CD14-positive monocyte (primary cell): ENCODE measurements around the gene NAPSA. TPM values are rescaled to one million over a fixed set of nuclear protein-coding genes. Genes with fewer than 3 reads are reported as not detected.

Experiments
- DNase-seq, 3 donors: peaks; one replicate each; pipeline ENCODE4 v3.0.0-alpha.2; 2011 to 2022
- H2AFZ ChIP-seq: 2 replicates; pipeline ENCODE4 v1.6.0; 2012; ENCODE audit warnings: mild to moderate bottlenecking, low read depth, low read length, inconsistent platforms; ENCODE audit not compliant: insufficient read depth, poor library complexity, severe bottlenecking
- H3K27ac ChIP-seq, 2 donors: 1 replicate in 1 of 2; 2 replicates in 1 of 2; pipeline ENCODE4 v1.5.1; 2012 to 2013; ENCODE audit warnings: low read length in 2 of 2, control low read depth in 1 of 2, inconsistent platforms in 1 of 2, low read depth in 1 of 2, mild to moderate bottlenecking in 1 of 2
- H3K27me3 ChIP-seq, 2 donors: one replicate each; pipeline versions ENCODE4 v1.6.0 to v1.6.1; 2011 to 2013; ENCODE audit warnings: low read length in 2 of 2; ENCODE audit not compliant: control insufficient read depth in 2 of 2, insufficient read depth in 2 of 2
- H3K36me3 ChIP-seq, 2 donors: replicated peaks in 1 of 2; 1 replicate in 1 of 2; 2 replicates in 1 of 2; pipeline versions ENCODE4 v1.5.1 to v1.6.1; 2012 to 2013; ENCODE audit warnings: low read length in 2 of 2, control low read depth in 1 of 2, inconsistent platforms in 1 of 2, mild to moderate bottlenecking in 1 of 2; ENCODE audit not compliant: insufficient read depth in 2 of 2, control insufficient read depth in 1 of 2
- H3K4me1 ChIP-seq, 2 donors: 1 replicate in 1 of 2; 2 replicates in 1 of 2; pipeline versions ENCODE4 v1.5.1 to v1.6.1; 2012 to 2013; ENCODE audit warnings: low read length in 2 of 2, control low read depth in 1 of 2, inconsistent platforms in 1 of 2, mild to moderate bottlenecking in 1 of 2, moderate library complexity in 1 of 2; ENCODE audit not compliant: insufficient read depth in 2 of 2, control insufficient read depth in 1 of 2
- H3K4me2 ChIP-seq: replicated peaks from 2 replicates; pipeline ENCODE3; 2012; ENCODE audit warnings: low read length, moderate library complexity, mild to moderate bottlenecking; ENCODE audit not compliant: poor library complexity, severe bottlenecking; ENCODE audit errors: extremely low read depth
- H3K4me3 ChIP-seq, 3 experiments: fragments of 200-600 bp in 1 of 3; sonication (generic) in 1 of 3; replicated peaks in 1 of 3; 1 replicate in 2 of 3; 2 replicates in 1 of 3; pipeline ENCODE4 v1.5.1; 2011 to 2013; ENCODE audit warnings: low read length in 3 of 3, mild to moderate bottlenecking in 3 of 3, control low read depth in 2 of 3, low read depth in 2 of 3, inconsistent platforms in 1 of 3, moderate library complexity in 1 of 3
- H3K79me2 ChIP-seq: 2 replicates; pipeline ENCODE4 v1.6.0; 2012; ENCODE audit warnings: mild to moderate bottlenecking, control low read depth, inconsistent platforms, low read length, moderate library complexity; ENCODE audit not compliant: insufficient read depth
- H3K9ac ChIP-seq: 2 replicates; pipeline ENCODE4 v1.6.0; 2017; ENCODE audit warnings: low read length, mild to moderate bottlenecking; ENCODE audit not compliant: insufficient read depth, poor library complexity, severe bottlenecking
- H3K9me3 ChIP-seq, 2 donors: replicated peaks in 1 of 2; 1 replicate in 1 of 2; 2 replicates in 1 of 2; pipeline versions ENCODE4 v1.5.1 to v1.6.1; 2012 to 2013; ENCODE audit warnings: low read length in 2 of 2, control low read depth in 1 of 2; ENCODE audit not compliant: control insufficient read depth in 1 of 2, insufficient read depth in 1 of 2
- H4K20me1 ChIP-seq: 2 replicates; pipeline ENCODE4 v1.6.0; 2012; ENCODE audit warnings: mild to moderate bottlenecking, low read length, control low read depth, moderate library complexity; ENCODE audit not compliant: insufficient read depth
- H3K27ac Mint-ChIP-seq, 7 donors: one replicate each; pipeline ENCODE4 v1.8.0; 2020; ENCODE audit warnings: mild to moderate bottlenecking in 7 of 7, mixed read lengths in 7 of 7, moderate library complexity in 6 of 7, inconsistent platforms in 2 of 7
- H3K27me3 Mint-ChIP-seq, 3 donors: one replicate each; pipeline ENCODE4 v1.8.0; 2021 to 2022; ENCODE audit warnings: low read depth in 3 of 3, mild to moderate bottlenecking in 3 of 3, mixed read lengths in 3 of 3, moderate library complexity in 3 of 3, inconsistent platforms in 1 of 3
- H3K36me3 Mint-ChIP-seq, 2 donors: one replicate each; pipeline ENCODE4 v1.8.0; 2020; ENCODE audit warnings: mixed read lengths in 2 of 2, inconsistent platforms in 1 of 2, mild to moderate bottlenecking in 1 of 2
- H3K4me1 Mint-ChIP-seq: one replicate; pipeline ENCODE4 v1.8.0; 2020; ENCODE audit warnings: mild to moderate bottlenecking, mixed read lengths
- H3K4me3 Mint-ChIP-seq, 2 donors: one replicate each; pipeline ENCODE4 v1.8.0; 2020; ENCODE audit warnings: mild to moderate bottlenecking in 2 of 2, mixed read lengths in 2 of 2, moderate library complexity in 1 of 2
- H3K9me3 Mint-ChIP-seq, 7 donors: one replicate each; pipeline ENCODE4 v1.8.0; 2020 to 2022; ENCODE audit warnings: mixed read lengths in 7 of 7, mild to moderate bottlenecking in 6 of 7, moderate library complexity in 6 of 7, inconsistent platforms in 2 of 7
- WGBS: methylation state at CpG from one replicate; pipeline ENCODE4 v1.1.5; 2013; ENCODE audit warnings: missing lambda C conversion rate; ENCODE audit not compliant: insufficient coverage; 5-methylcytosine and 5-hydroxymethylcytosine counted together
- intact Hi-C, 2 donors: fragments of 100-400 bp; cut with micrococcal nuclease; formaldehyde crosslinking; loops; one replicate each; pipeline versions ENCODE4 v1.15.0 to v1.15.1; 2023
- polyA plus RNA-seq, 3 donors: library from polyadenylated mRNA; depleted of rRNA in 1 of 3; unstranded in 2 of 3; stranded (reverse) in 1 of 3; fragments of 300-500 nt in 2 of 3; fragments of >200 nt in 1 of 3; fragmentation: Illumina TruSeq in 2 of 3; gene quantifications; 1 replicate in 2 of 3; 2 replicates in 1 of 3; pipeline ENCODE4 v1.2.3, GENCODE V29; 2012 to 2021
- TF ChIP-seq, protein P1 (sequence below): fragments of 200-600 bp; IDR thresholded peaks from one replicate; pipeline ENCODE4 v1.8.0; 2022; ENCODE audit warnings: antibody characterized with exemption, mild to moderate bottlenecking

Gene NAPSA
- polyA plus RNA-seq, 3 donors, result 0.27 to 1.3 (median 0.52) TPM

DNA sequence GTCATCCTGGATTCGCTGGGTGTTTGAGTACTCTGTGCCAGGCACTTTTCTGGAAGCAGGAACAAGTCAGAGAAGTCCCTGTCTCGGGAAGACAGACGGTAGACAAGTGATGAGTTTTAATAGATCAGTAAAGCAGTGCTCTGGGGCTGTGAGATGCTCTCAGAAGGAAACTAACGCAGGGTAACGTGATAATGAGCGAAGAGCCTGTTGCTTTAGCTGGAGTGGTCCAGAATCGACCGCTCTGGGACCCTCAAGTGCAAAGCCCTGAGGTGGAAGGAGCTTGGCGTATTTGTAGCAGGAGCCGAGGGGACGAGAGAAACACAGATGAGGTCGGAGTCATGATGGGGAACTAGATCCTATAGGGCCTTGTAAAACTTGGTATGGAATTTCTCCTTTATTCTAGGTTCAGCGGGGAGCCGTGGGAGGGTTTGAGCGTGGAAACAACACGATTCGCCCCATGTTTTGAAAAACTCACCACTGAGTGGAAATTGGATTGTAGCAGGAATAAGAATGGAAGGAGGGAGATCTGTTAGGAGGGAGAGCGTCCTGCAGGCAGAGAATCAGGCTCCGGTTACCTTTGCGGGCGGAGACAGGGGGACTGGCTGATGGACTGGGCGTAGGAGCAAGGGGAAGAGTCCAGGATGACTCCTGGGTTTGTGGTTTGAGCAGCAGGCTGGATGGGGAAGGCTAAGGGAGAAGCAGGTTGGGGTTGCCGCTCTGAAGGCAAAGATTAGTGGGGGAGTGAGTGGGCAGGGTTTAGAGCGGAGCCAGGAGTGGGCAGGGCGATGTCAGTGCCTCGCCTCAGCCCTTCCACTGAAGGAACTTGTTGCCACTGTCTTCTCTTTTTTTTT lies 19.5 kb upstream of the NAPSA start:
- peak overlapping the region; percentile 45 to 86 (median 48) for H3K4me3 ChIP-seq
- peaks cover 52% of the 10 kb centered on the region for H3K4me1 Mint-ChIP-seq
- H3K4me3 Mint-ChIP-seq, result peak overlapping the region; percentile 82 to 95
- H3K9me3 ChIP-seq, result no peaks in the 10 kb centered on the region
- H3K9me3 Mint-ChIP-seq, result peaks cover 0 to 4% (median 0%) of the 10 kb centered on the region in 7 donors
- no peaks in the 10 kb centered on the region for H3K27me3 ChIP-seq
- intact Hi-C loops, result loop anchor here in 1 of 2 donors (1.0 to 5.0 kb wide), 3 partner anchors 47 to 127 kb away; partner anchors contain the start of genes ASPDH, JOSD2, KCNC3 and MYBPC2
- peaks cover 48 to 60% of the 10 kb centered on the region in 2 donors for H3K4me1 ChIP-seq
- peaks cover 48% of the 10 kb centered on the region for H3K79me2 ChIP-seq
- H3K36me3 Mint-ChIP-seq, result peaks cover 21 to 27% of the 10 kb centered on the region in 2 donors
- H3K27ac Mint-ChIP-seq, result peak overlapping the region; percentile 91 to 98 (median 96)
- TF ChIP-seq, protein P1, sequence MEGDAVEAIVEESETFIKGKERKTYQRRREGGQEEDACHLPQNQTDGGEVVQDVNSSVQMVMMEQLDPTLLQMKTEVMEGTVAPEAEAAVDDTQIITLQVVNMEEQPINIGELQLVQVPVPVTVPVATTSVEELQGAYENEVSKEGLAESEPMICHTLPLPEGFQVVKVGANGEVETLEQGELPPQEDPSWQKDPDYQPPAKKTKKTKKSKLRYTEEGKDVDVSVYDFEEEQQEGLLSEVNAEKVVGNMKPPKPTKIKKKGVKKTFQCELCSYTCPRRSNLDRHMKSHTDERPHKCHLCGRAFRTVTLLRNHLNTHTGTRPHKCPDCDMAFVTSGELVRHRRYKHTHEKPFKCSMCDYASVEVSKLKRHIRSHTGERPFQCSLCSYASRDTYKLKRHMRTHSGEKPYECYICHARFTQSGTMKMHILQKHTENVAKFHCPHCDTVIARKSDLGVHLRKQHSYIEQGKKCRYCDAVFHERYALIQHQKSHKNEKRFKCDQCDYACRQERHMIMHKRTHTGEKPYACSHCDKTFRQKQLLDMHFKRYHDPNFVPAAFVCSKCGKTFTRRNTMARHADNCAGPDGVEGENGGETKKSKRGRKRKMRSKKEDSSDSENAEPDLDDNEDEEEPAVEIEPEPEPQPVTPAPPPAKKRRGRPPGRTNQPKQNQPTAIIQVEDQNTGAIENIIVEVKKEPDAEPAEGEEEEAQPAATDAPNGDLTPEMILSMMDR, result no peak
- H4K20me1 ChIP-seq, result peaks cover 38% of the 10 kb centered on the region
- H3K27me3 Mint-ChIP-seq, result peaks cover 0 to 5% (median 3%) of the 10 kb centered on the region in 3 donors
- peak overlapping the region; percentile 61 for H3K9ac ChIP-seq
- WGBS, result 17% methylated on average over 25 of the region's 26 CpGs
- peak overlapping the region; percentile 64 for H2AFZ ChIP-seq
- peak overlapping the region; percentile 8 to 71 for H3K27ac ChIP-seq
- H3K36me3 ChIP-seq, result peaks cover 29 to 30% of the 10 kb centered on the region in 2 donors
- peak overlapping the region; percentile 99 for H3K4me2 ChIP-seq
- DNase-seq, result no peak

DNA sequence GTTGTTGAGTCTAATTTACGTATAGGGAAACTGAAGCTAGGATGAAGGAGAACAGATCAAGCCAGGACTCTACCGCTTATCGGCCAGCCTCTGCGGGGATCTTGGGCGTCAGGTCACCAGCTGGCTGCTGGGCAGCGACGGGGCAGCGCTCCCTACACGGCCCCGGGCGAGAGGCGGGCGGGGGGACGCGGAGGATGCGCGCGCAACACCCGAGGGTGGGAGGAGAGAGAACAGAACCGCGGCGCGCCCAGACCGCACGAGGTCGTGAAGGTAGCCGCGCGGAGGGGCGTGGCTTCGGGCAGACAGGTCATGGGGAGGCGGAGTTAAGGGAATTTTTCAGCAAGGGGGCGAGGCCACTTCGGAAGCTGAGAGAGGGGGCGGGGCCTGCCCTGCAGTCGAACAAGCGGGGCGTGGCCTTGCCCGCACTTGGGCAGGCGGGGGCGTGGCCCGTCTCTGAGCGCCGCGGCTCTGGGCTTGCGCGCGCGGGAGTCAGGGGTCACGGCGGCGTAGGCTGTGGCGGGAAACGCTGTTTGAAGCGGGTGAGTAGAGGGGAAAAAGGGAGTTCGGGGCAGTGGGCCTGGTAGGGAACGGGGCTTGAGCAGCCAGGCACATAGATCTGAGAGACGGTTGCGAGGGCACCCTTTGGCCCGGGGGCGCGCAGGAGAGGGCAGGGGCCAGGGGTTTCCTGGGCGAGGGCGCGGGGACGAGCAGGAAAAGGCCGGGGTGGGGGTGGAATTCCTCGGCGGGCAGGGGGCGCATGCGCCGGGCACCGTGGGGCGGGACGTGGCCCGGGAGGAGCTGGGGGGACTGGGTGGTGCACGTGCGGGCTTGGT lies 18.6 kb upstream of the NAPSA start, which contains the start of gene POLD1:
POLD1 (plus strand) TSS at position 496 of the 833 bp plus-strand sequence. CDS start 14,505 bp downstream, outside the sequence.
- Histone ChIP-seq H4K20me1 (peaks cover 47% of the 10 kb centered on the region), H3K27ac (peak within 1 kb of the TSS; percentile 61 to 71), H3K4me1 (peaks cover 48 to 60% of the 10 kb centered on the region in 2 donors), H3K79me2 (peaks cover 44% of the 10 kb centered on the region), H2AFZ (peak within 1 kb of the TSS; percentile 64), H3K4me2 (peak within 1 kb of the TSS; percentile 99), H3K27me3 (no peaks in the 10 kb centered on the region), H3K36me3 (peaks cover 38 to 39% of the 10 kb centered on the region in 2 donors), H3K9ac (peak within 1 kb of the TSS; percentile 61), H3K9me3 (no peaks in the 10 kb centered on the region), H3K4me3 (peak within 1 kb of the TSS; percentile 45 to 86 (median 48))
- peaks cover 29 to 36% of the 10 kb centered on the region in 2 donors for H3K36me3 Mint-ChIP-seq
- peaks cover 0 to 4% (median 0%) of the 10 kb centered on the region in 7 donors for H3K9me3 Mint-ChIP-seq
- TF ChIP-seq, protein P1, result no peak
- H3K4me3 Mint-ChIP-seq, result peak within 1 kb of the TSS; percentile 82 to 95
- peaks cover 0 to 5% (median 3%) of the 10 kb centered on the region in 3 donors for H3K27me3 Mint-ChIP-seq
- peak; percentile 98 to 99 (median 98) for DNase-seq
- peaks cover 52% of the 10 kb centered on the region for H3K4me1 Mint-ChIP-seq
- peak within 1 kb of the TSS; percentile 91 to 98 (median 96) for H3K27ac Mint-ChIP-seq
- under 1% methylated on average over 75 of the region's 78 CpGs for WGBS
- intact Hi-C loops, result loop anchor here in 1 of 2 donors (1.0 to 5.0 kb wide), 2 partner anchors 55 to 128 kb away; partner anchors contain the start of genes ASPDH, JOSD2 and KCNC3
